Activated CD8-positive, alpha-beta memory T cell treated with anti-CD3 and anti-CD28 coated beads for 24 hours (primary cell): ENCODE data around the gene LSM2.
A peak's percentile ranks its signal among the peaks of the same experiment; 100 is the strongest.
"Not testable (repeated sequence)": the region's sequence is repeated elsewhere in the genome, so short reads cannot be mapped to it uniquely, and the experiment has no call there.

Experiments used
- DNase-seq: peaks from one replicate; pipeline ENCODE4 v3.0.0-alpha.2; 2020

Gene LSM2

GRCh38 chr6:31806470-31807272 lies at the start of gene LSM2:
LSM2 (minus strand) TSS chr6:31806966; CDS start chr6:31806757, 209 bp downstream.
- DNase-seq: peak; percentile 98

- not testable (repeated sequence) for DNase-seq
Observed at GRCh38 chr6:31851980-31852718, 45.4 kb upstream of the LSM2 start.

DNA sequence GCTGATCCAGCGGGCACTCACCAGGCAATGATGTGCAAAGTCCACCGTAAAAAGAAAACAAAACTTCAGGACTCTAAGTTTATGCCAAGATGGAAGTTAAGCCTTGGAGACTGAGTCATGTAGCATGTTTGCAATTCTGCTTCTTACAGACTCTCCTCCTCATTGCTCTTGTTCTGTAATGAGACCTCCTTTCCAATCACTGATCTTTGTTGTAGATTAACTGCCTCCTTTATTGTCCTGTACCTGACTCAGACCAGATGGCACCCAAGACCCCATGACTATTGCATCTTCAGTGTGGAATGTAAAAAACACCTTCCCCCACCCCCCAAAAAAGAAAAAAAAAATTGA lies 44.7 kb upstream of the LSM2 start:
- DNase-seq: no peak

GRCh38 chr6:31850765-31851484 lies 44.2 kb upstream of the LSM2 start:
- DNase-seq: no peak

DNA sequence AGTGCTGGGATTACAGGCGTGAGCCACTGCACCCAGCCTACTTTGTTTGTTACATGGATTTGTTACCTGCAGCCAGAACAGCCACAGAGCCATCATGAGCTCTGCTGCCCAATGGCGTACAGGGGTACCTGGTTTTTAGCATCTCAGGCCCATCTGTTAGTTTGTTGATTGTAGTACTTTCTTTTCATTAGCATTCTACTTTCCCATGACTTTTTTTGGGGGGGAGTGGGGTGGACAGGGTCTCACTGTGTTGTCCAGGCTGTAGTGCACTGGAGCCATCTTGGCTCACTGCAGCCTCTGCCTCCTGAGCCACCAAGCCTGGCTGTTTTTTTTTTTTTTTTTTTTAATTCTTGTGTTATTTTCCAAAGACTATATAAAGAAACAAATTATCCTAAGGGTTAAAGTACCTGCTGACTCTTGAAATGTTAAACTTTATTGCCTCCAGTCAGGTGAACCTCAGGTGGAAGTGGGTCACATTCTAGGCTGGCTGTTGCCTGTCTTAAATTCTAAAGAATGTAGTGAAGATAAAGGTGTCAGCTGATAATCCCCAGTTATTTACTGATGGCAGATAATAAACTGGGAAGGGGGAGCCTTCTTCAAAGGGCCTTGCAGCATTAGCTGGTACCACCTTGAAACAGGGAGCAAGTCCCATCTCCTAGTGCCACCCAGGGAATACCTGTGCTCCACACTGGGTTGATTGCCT lies 40.7 kb upstream of the LSM2 start:
- DNase-seq: no peak

GRCh38 chr6:31844507-31844906 lies 37.7 kb upstream of the LSM2 start:
- no peak for DNase-seq

DNA sequence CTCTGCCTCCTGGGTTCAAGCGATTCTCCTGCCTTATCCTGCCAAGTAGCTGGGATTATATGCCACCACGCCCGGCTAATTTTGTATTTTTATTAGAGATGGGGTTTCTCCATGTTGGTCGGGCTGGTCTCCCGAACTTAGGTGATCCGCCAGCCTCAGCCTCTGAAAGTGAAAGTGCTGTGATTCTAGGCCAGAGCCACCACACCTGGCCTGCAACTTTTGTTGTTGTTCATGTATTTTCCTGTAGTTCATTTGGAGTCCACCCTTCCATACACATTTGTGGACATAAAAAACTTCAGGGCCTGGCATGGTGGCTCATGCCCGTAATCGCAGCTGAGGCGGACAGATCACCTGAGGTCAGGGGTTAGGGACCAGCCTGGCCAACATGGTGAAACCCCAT lies 35.3 kb upstream of the LSM2 start:
- peak; percentile 67 for DNase-seq

DNA sequence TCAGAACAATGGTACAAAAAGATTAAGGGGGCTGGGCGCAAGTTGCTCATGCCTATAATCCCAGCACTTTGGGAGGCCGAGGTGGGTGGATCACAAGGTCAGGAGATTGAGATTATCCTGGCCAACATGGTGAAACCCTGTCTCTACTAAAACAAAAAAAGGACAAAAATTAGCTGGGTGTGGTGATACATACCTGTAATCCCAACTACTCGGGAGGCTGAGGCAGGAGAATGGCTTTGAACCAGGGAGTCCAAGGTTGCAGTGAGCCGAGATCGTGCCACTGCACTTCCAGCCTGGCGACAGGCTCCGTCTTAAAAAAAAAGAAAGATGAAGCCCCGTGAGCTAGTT lies 33.0 kb upstream of the LSM2 start:
- DNase-seq: not testable (repeated sequence)

- DNase-seq: no peak
Observed at GRCh38 chr6:31838968-31839367, 32.2 kb upstream of the LSM2 start.

DNA sequence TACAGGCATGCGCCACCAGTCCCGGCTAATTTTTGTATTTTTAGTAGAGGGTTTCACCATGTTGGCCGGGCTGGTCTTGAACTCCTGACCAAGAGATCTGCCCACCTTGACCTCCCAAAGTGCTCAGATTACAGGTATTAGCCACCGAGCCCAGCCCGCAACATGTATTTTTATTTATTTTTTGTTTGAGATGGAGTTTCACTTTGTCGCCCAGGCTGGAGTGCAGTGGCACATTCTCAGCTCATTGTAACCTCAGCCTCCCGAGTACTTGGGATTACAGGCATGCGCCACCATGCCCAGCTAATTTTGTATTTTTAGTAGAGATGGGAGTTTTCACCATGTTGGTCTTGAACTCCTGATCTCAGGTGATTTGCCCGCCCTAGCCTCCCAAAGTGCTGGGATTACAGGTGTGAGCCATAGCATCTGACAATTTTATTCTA lies 31.4 kb upstream of the LSM2 start:
- not testable (repeated sequence) for DNase-seq

DNA sequence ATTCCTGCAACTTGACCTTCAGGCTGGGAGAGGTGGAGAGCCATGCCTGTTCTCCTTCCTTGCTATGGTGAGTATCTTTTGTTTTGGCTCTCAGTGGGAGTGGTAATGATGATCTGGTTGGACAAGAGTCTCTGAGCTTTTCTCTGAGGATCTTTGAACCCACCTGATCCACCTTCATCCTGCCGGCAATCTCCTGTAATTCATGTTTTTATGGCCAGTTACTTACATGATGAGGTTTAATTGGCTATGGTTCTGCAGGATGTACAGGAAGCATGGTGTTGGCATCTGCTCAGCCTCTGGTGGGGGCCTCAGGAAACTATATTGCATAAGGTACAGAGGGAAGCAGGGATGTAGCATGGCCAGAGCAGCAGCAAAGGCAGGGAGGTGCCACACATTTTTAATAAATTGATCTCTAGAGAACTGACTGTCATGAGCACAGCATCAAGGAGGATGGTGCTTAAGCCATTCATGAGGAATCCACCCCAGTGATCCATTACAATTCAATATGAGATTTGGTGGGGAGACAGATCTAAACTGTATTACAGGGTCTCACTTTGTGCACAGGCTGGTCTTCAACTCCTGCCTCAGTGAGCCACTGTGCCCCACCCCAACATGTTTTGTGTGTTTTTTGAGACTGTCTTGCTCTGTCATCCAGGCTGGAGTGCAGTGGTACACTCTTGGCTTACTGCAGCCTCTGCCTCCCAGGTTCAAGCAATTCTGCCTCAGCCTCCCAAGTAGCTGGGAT lies 30.8 kb upstream of the LSM2 start:
- DNase-seq: no peak

- no peak for DNase-seq
Observed at GRCh38 chr6:31836474-31837368, 30.0 kb upstream of the LSM2 start.

DNA sequence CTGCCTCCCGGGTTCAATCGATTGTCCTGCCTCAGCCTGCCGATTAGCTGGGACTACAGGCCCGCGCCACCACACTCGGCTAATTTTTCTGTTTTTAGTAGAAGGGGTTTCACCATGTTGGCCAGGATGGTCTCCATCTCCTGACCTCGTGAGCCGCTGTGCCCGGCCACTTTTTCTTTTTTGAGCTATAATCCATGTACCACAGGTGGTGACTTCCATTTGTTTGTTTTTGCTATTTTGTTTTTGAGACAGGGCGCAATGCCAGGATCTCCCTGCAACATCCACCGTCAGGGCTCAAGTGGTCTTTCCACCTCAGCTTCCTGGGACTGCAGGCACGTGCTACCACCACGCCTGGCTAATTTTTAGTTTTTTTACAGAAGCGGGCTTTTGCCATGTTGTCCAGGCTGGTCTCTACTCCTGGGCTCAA lies 29.3 kb upstream of the LSM2 start:
- peak; percentile 71 for DNase-seq

DNA sequence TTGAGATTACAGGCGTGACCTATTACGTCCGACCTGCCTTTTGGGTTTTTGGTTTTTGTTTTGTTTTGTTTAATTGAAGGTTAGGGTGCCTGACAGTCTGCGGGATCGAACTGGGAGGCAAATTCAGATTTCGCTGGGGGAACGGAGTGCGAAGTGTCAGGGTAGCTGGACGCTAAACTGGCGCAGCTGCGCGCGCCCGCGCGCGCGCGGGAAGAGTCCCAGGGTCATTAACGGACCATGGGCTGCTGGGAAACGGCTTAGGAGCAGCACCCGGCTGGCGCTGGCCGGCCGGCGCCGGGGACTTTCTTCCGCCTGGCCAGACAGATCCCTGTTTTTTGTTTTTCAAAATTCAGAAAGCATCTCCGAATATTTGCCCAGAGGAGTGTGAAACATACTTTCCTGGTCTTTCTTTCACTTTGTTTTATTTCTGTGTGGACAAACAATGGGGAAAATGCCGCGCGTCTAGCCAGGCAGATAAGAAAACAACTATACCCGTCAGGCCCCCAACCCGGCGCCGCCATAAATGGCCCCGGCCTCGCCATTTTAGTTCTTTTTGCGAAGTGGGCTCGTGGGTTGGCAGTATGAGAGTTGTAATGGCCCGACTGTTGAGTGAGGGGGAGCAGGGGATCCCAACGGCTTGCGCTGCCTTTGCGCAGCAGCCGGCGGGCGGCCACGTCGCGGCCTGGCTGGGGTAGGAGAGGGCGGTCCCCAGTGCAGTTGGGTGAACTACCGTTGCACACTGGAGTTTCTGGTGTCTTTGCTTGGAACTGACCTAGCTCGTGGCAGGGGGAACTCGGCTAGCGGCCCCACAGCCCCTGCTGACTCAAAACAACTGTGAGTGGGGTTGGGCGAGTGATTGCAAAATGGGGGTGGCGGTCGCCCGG lies 27.8 kb upstream of the LSM2 start:
- peak; percentile 95 for DNase-seq

- DNase-seq: no peak
Observed at GRCh38 chr6:31831350-31832215, 24.8 kb upstream of the LSM2 start.

DNA sequence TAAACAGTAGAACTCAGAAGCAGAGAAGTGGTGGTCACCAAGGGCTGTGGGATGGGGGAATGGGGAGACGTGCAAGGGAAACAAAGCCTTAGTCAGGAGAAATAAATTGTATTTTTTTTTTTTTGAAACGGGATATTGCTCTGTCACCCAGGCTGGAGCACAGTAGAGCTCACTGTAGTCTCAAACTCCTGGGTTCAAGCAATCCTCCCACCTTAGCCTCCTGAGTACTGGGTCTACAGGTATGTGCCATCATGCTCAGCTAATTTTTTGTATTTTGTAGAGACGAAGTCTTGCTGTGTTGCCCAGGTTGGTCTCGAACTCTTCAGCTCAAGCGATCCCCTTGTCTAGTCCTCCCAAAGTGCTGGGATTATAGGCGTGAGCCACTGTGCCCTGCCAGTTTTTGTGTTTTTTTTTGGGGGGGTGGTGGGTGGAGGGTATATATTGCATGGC lies 24.1 kb upstream of the LSM2 start:
- DNase-seq: no peak

- DNase-seq: no peak
Observed at GRCh38 chr6:31829633-31830283, 23.0 kb upstream of the LSM2 start.

DNA sequence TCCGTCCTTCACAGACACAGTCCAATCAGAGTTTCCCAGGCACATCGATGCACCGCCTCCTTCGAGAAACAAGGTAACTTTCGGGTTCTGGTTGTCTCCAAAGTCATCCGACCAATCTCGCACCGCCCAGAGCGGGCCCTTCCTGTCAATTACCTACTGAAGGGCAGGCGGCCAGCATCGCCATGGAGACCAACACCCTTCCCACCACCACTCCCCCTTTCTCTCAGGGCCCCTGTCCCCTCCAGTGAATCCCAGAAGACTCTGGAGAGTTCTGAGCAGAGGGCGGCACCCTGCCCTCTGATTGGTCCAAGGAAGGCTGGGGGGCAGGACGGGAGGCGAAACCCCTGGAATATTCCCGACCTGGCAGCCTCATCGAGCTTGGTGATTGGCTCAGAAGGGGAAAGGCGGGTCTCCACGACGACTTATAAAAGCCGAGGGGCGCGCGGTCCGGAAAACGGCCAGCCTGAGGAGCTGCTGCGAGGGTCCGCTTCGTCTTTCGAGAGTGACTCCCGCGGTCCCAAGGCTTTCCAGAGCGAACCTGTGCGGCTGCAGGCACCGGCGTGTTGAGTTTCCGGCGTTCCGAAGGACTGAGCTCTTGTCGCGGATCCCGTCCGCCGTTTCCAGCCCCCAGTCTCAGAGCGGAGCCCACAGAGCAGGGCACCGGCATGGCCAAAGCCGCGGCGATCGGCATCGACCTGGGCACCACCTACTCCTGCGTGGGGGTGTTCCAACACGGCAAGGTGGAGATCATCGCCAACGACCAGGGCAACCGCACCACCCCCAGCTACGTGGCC lies 20.7 kb upstream of the LSM2 start, which contains the start of gene HSPA1B:
HSPA1B (plus strand) TSS at position 453 of the 794 bp plus-strand sequence; CDS start at position 666, 213 bp downstream.
- DNase-seq: peak; percentile 91
